SU-DHL-6 (cell line): ENCODE measurements around the gene UBE2F.
"Not testable (repeated sequence)": the region's sequence is repeated elsewhere in the genome, so short reads cannot be mapped to it uniquely, and the experiment has no call there.

Experiments used
- H2AFZ ChIP-seq: fragments of 200-600 bp; sonication (generic); 2 replicates; pipeline ENCODE4 v1.6.1; 2014; ENCODE audit warnings: low read depth, mild to moderate bottlenecking, moderate library complexity, mixed read lengths, antibody characterized with exemption, low read length; ENCODE audit not compliant: severe bottlenecking
- H3F3A ChIP-seq: fragments of 200-600 bp; shearing (Covaris generic); 2 replicates; pipeline ENCODE4 v1.6.0; 2016; ENCODE audit warnings: antibody characterized with exemption, mild to moderate bottlenecking; ENCODE audit not compliant: insufficient read depth
- H3K27ac ChIP-seq: fragments of 200-600 bp; sonication (generic); 2 replicates; pipeline ENCODE4 v1.5.1; 2016; ENCODE audit warnings: low read depth, mild to moderate bottlenecking, low read length, moderate library complexity, mixed read lengths
- H3K27me3 ChIP-seq: fragments of 200-600 bp; sonication (generic), shearing (Covaris generic); 2 replicates; pipeline ENCODE4 v1.6.0; 2014; ENCODE audit warnings: mild to moderate bottlenecking, low read length
- H3K36me3 ChIP-seq: fragments of 200-600 bp; sonication (generic); 2 replicates; pipeline ENCODE4 v1.6.1; 2014; ENCODE audit warnings: mild to moderate bottlenecking, low read length, mixed read lengths
- H3K4me2 ChIP-seq: fragments of 300-600, 200-600 bp; shearing (Covaris generic), sonication (generic); 2 replicates; pipeline ENCODE4 v1.6.0; 2014; ENCODE audit warnings: low read length, low read depth, mild to moderate bottlenecking; ENCODE audit not compliant: poor library complexity, severe bottlenecking
- H3K4me3 ChIP-seq: fragments of 200-600 bp; sonication (generic); 2 replicates; pipeline ENCODE4 v1.5.1; 2014; ENCODE audit warnings: antibody characterized with exemption, low read length, mild to moderate bottlenecking, mixed read lengths; ENCODE audit not compliant: insufficient read depth, poor library complexity, severe bottlenecking
- H3K79me2 ChIP-seq: fragments of 200-600 bp; sonication (generic); 2 replicates; pipeline ENCODE4 v1.6.1; 2014; ENCODE audit warnings: mild to moderate bottlenecking, low read length, moderate library complexity; ENCODE audit not compliant: insufficient read depth
- H3K9ac ChIP-seq: fragments of 200-600 bp; sonication (generic); 2 replicates; pipeline ENCODE4 v1.7.0; 2014; ENCODE audit warnings: mild to moderate bottlenecking, low read length
- H3K9me2 ChIP-seq: fragments of 200-600 bp; sonication (generic); replicated peaks from 2 replicates; pipeline ENCODE4 v1.6.1; 2014; ENCODE audit warnings: low read length; ENCODE audit not compliant: insufficient read depth
- H3K9me3 ChIP-seq: fragments of 200-600 bp; sonication (generic); 2 replicates; pipeline ENCODE4 v1.6.1; 2014; ENCODE audit warnings: low read length, mixed read lengths; ENCODE audit not compliant: insufficient read depth
- H4K20me1 ChIP-seq: fragments of 200-600 bp; sonication (generic); 2 replicates; pipeline ENCODE4 v1.6.1; 2014; ENCODE audit warnings: low read depth, mild to moderate bottlenecking, antibody characterized with exemption, low read length, moderate library complexity, mixed read lengths
- CTCF ChIP-seq: fragments of 200-600 bp; sonication (generic); IDR thresholded peaks from one replicate; pipeline ENCODE4 v1.5.1; 2017; ENCODE audit warnings: antibody characterized with exemption, mild to moderate bottlenecking, low read length, moderate library complexity; ENCODE audit not compliant: insufficient read depth, poor library complexity, severe bottlenecking
- EZH2phosphoT487 ChIP-seq: fragments of 200-600 bp; sonication (generic), shearing (Covaris generic); conservative IDR thresholded peaks from 2 replicates; pipeline ENCODE4 v1.6.1; 2018; ENCODE audit warnings: mild to moderate bottlenecking, antibody characterized with exemption, low read length, moderate library complexity, mixed read lengths

The UBE2F gene

GRCh38 chr2:238066218-238066617 lies 99.4 kb downstream of the UBE2F start:
- Histone ChIP-seq H3K4me3 (no peak overlapping the region), H3F3A (no peaks in the 10 kb centered on the region; the same call in 1 of the 2 replicates), H3K27ac (no peak overlapping the region), H3K36me3 (0 out of 2 replicates have a peak, but pooled peaks cover 3% of the 10 kb centered on the region), H4K20me1 (no peaks in the 10 kb centered on the region), H3K9ac (no peak overlapping the region), H3K27me3 (no peaks in the 10 kb centered on the region), H3K79me2 (peaks cover 6% of the 10 kb centered on the region; the same call in 1 of the 2 replicates), H2AFZ (no peak overlapping the region), H3K9me3 (no peaks in the 10 kb centered on the region), H3K9me2 (no peaks in the 10 kb centered on the region), H3K4me2 (no peak overlapping the region)
- no peak for TF ChIP-seq EZH2phosphoT487
- TF ChIP-seq CTCF, result no peak

- not testable (repeated sequence) for H3K36me3 ChIP-seq, H3K27me3 ChIP-seq, H2AFZ ChIP-seq, H3K4me3 ChIP-seq, H4K20me1 ChIP-seq, H3F3A ChIP-seq, H3K4me2 ChIP-seq, H3K9ac ChIP-seq, H3K9me2 ChIP-seq, H3K79me2 ChIP-seq, H3K9me3 ChIP-seq, H3K27ac ChIP-seq
These were observed 99.9 kb downstream of the UBE2F start for GRCh38 chr2:238066718-238067117.

GRCh38 chr2:238067939-238068338 lies 101.1 kb downstream of the UBE2F start:
- H3K79me2 ChIP-seq, result no peaks in the 10 kb centered on the region
- H3F3A ChIP-seq, result no peaks in the 10 kb centered on the region; the same call in 1 of the 2 replicates
- no peaks in the 10 kb centered on the region for H4K20me1 ChIP-seq
- TF ChIP-seq CTCF (no peak), EZH2phosphoT487 (no peak)
- H3K9me2 ChIP-seq, result no peaks in the 10 kb centered on the region
- H2AFZ ChIP-seq, result no peak overlapping the region
- no peak overlapping the region for H3K4me3 ChIP-seq
- no peaks in the 10 kb centered on the region for H3K27me3 ChIP-seq
- no peak overlapping the region for H3K4me2 ChIP-seq
- no peak overlapping the region for H3K27ac ChIP-seq
- H3K9ac ChIP-seq, result no peak overlapping the region
- no peaks in the 10 kb centered on the region for H3K9me3 ChIP-seq
- H3K36me3 ChIP-seq, result 0 out of 2 replicates have a peak, but pooled peaks cover 9% of the 10 kb centered on the region

- Histone ChIP-seq H3K27me3 (no peaks in the 10 kb centered on the region), H3K27ac (no peak overlapping the region), H3K79me2 (no peaks in the 10 kb centered on the region), H3K9ac (no peak overlapping the region), H3K4me3 (no peak overlapping the region), H3F3A (no peaks in the 10 kb centered on the region; the same call in 1 of the 2 replicates), H3K9me2 (no peaks in the 10 kb centered on the region), H3K9me3 (no peaks in the 10 kb centered on the region), H4K20me1 (no peaks in the 10 kb centered on the region), H3K36me3 (0 out of 2 replicates have a peak, but pooled peaks cover 9% of the 10 kb centered on the region), H2AFZ (no peak overlapping the region), H3K4me2 (no peak overlapping the region)
- no peak for TF ChIP-seq EZH2phosphoT487
- no peak for TF ChIP-seq CTCF
These were observed 102.4 kb downstream of the UBE2F start for GRCh38 chr2:238069021-238069709.
